ENCODE data around the gene KCNK17. TPM values are rescaled to one million over a fixed set of nuclear protein-coding genes. Genes with fewer than 3 reads are reported as not detected.
"Not testable (repeated sequence)": the region's sequence is repeated elsewhere in the genome, so short reads cannot be mapped to it uniquely, and the experiment has no call there.

The KCNK17 gene
- polyA plus RNA-seq, 4 donors: 0.17 to 0.40 (median 0.23) TPM

DNA sequence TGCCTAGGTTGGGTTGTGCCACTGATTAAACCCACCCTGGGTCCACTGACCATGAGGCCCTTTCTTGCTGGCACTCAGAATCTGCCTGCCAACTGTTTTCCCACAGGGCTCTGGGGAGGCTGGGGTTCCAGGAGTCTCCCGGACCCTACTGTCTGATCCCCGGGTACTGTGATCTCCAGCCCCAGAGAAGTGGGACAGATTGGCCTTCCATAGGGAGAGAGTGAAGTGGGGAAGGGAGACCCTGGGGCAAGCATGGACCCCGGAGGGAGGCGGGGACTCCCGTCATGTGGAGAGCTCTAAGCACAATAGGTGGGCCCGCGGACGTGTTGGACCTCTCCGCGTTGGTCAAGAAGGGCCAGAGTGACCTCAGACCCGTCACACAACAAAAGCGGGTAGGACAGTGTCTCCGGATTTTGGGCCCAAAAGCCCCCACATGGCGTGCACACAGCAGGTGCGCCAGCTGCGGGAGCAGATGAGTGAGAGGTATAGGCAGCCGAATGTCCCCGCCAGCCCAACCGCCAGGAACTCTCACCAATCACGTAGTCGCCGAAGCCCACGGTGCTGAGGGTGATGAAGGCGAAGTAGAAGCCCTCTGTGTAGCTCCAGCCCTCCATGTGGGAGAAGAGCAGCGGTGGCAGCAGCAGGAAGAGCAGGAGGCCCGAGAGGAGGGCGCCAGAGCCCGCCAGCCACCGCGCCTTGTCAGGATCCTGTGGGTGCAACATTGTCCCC is 10.6 kb downstream of the KCNK17 start:
- DNase-seq (ENCODE audit: low read depth in 4 of 4, low spot score in 2 of 4): no peak

- peak in 3 of 4 donors; percentile 40 to 67 (median 51) for DNase-seq (ENCODE audit: low read depth in 4 of 4, low spot score in 2 of 4)
These were observed 11.4 kb downstream of the KCNK17 start for GRCh38 chr6:39302669-39303424.

- no peak for DNase-seq (ENCODE audit: low read depth in 4 of 4, low spot score in 2 of 4)
These were observed 12.2 kb downstream of the KCNK17 start for GRCh38 chr6:39302011-39302410.

- no peak for DNase-seq (ENCODE audit: low read depth in 4 of 4, low spot score in 2 of 4)
These were observed 12.6 kb downstream of the KCNK17 start for GRCh38 chr6:39301606-39302005.

DNA sequence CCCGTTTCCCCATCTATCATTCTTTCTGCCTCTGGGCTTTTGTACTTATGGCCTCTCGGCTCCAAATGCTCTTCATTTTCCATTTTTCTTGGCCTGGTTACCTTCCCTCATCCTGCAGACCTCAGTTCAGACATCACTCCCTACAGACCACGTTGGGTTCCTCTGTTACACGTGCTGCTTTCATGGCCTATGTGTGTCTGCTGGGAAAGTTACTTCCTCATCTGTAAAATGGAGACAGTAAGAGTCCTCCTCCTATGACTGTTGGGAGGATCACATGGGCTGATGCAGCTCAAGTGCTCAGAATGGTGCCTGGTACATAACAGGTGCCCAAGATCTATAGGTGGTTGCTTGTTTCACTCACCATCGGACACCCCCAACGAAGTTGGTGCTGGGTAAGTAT is 13.5 kb downstream of the KCNK17 start:
- no peak for DNase-seq (ENCODE audit: low read depth in 4 of 4, low spot score in 2 of 4)

DNA sequence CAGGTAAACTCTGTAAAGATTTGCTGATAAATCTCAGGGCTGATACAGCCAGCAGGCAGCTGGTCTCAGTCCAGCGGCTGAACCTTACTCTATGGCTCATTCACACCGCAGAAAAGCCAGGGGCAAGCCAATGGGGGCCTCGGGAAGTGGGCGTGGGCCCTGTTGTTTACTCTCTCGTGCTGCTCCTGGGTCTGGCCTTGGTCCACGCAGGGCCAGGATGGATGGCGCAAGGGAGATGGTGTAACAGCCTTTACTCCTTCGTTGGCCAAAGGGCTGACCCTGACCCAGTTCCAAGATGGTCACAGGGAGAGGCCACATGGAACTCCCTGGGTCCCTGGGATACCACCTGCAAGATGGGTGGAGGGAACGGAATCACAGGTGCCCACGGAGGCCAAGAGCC is 16.2 kb downstream of the KCNK17 start:
- no peak for DNase-seq (ENCODE audit: low read depth in 4 of 4, low spot score in 2 of 4)

DNA sequence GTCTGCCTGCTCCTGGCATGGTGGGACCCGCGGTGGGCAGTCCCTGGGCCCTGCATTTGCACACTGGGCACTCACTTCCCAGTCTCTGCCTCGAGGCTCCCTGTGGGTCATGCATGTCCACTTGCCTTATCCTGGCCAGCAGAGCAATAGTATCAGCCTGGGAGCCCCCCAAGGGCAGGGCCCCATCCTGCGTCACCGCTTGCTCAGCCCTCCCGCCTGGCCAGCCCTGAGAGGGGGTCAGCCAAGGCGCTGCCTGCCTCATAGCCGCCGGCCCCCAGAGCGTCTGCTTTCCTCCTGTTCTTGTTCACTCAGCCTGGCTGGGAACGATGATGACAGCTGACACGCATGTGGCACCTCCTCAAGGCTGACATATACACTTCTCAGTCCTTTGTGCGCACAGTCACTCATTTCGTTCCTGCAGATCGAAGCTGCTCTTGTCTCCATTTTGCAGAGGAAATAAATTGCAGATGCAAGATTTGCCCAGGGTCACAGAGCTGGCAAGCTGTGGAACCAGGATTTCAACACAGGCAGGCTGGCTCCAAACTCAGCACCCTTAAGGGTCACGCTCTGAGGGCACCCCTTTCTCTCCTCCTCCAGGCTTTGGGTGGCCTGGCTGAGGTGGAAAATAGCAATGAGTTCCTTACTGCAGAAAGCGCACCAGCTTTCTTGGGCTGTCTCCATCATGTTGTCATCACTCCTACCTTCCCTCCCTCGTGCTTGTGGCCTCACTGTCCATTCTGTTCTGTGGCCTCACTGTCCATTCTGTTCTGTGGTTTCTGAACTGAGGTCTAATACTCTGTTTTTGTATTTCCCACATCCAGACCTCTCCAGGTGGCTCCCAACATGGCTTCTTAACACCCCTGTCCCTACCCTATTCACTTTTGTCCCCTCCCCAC is 17.2 kb downstream of the KCNK17 start:
- DNase-seq (ENCODE audit: low read depth in 4 of 4, low spot score in 2 of 4): no peak

- no peak for DNase-seq (ENCODE audit: low read depth in 4 of 4, low spot score in 2 of 4)
These were observed 18.6 kb downstream of the KCNK17 start for GRCh38 chr6:39295611-39296011.

- no peak for DNase-seq (ENCODE audit: low read depth in 4 of 4, low spot score in 2 of 4)
These were observed 19.3 kb downstream of the KCNK17 start for GRCh38 chr6:39294899-39295298.

- DNase-seq (ENCODE audit: low read depth in 4 of 4, low spot score in 2 of 4): no peak
These were observed 20.1 kb downstream of the KCNK17 start for GRCh38 chr6:39294133-39294532.

GRCh38 chr6:39292637-39293036 is 21.6 kb downstream of the KCNK17 start:
- DNase-seq (ENCODE audit: low read depth in 4 of 4, low spot score in 2 of 4): no peak

DNA sequence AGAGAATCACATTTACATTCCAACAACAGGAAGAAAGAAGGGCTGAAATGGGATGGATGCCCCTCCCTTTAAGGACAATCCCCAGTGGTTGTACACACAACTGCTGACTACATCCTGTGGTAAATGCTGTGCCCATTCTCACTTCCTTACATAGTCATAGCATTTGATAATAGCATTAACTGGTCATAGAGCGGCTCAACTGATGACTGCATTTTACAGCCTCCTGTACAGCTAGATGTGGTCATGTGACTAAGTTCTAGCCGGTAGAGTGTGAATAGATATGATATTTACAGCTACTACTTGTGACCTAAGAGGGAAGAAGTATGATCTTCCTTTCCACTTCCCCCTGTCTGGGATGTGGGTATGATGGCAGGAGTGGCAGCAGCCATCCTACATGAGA is 24.7 kb downstream of the KCNK17 start:
- no peak for DNase-seq (ENCODE audit: low read depth in 4 of 4, low spot score in 2 of 4)

GRCh38 chr6:39287601-39288000 is 26.6 kb downstream of the KCNK17 start:
- DNase-seq (ENCODE audit: low read depth in 4 of 4, low spot score in 2 of 4): no peak

GRCh38 chr6:39286596-39286995 is 27.6 kb downstream of the KCNK17 start:
- not testable (repeated sequence) for DNase-seq (ENCODE audit: low read depth in 4 of 4, low spot score in 2 of 4)

DNA sequence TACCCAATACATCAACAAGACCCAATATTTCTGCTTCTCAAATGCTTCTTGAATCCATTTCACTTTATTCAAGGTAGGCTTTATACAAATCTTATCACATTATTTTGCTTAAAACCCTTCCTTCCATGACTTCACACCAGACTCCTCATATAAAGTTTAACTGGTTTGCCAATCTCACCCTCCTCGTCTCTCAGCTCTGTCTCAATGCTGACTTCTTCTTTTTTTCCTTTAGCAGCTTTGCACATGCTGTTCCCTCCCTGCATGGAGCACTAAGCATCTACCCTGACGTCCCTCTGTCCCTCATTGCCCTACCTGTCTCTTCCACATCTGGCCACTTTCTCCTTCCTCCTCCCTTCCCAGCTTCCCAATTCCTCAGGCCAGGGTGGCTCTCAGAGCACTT is 31.4 kb downstream of the KCNK17 start:
- DNase-seq (ENCODE audit: low read depth in 4 of 4, low spot score in 2 of 4): no peak

DNA sequence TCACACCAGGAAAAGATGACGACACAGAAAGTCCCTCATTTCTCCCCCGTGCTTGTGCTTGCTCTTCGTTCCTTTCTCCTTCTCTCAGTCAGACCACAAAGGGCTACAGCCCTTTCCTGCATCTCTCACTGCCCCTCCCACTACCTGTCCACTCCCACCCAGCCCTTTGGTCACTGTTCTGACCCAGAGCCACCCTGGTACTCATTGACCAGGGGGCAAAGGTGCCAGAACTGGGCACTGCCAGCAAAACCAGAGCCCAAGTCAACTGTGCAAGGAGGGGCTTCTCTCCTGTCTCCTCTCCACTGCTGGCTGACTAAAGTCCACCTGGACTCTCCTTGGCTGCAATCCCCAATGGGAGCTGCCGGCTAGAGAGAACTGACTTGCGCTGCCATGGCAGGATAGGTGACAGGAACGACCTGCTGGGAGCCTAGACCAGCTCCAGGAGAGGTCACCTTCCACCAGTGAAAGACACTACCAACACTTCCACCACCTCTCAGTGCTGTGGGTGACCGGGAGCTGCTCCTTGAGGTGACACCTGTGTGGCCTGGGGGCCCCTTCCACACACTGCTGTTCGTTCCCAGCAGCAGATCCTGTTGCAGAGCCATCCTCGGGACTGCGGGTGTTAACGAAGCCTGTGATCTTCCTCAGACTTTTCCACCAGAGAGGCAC is 32.8 kb downstream of the KCNK17 start:
- no peak for DNase-seq (ENCODE audit: low read depth in 4 of 4, low spot score in 2 of 4)

GRCh38 chr6:39280247-39280731 is 33.9 kb downstream of the KCNK17 start:
- DNase-seq (ENCODE audit: low read depth in 4 of 4, low spot score in 2 of 4): no peak

DNA sequence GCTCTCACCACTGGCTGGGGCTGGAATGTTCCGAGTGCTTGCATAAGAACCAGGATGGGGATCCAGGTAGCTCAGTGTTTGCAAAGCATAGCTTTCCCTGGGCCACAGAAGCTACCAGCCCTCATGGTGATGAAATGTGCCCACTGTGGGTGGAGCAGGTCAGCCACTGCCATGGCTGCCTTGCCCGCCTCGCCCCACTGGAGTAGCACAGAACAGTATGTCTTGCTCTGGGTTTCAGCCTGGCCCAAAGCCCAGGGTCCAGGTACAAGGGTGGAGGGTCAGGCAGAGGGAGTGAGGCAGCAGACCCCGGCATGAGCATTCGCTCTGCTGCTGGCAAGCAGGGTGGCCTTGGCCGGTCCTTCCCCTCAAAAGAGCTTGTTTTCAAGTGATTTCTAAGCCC is 34.7 kb downstream of the KCNK17 start:
- no peak for DNase-seq (ENCODE audit: low read depth in 4 of 4, low spot score in 2 of 4)

DNA sequence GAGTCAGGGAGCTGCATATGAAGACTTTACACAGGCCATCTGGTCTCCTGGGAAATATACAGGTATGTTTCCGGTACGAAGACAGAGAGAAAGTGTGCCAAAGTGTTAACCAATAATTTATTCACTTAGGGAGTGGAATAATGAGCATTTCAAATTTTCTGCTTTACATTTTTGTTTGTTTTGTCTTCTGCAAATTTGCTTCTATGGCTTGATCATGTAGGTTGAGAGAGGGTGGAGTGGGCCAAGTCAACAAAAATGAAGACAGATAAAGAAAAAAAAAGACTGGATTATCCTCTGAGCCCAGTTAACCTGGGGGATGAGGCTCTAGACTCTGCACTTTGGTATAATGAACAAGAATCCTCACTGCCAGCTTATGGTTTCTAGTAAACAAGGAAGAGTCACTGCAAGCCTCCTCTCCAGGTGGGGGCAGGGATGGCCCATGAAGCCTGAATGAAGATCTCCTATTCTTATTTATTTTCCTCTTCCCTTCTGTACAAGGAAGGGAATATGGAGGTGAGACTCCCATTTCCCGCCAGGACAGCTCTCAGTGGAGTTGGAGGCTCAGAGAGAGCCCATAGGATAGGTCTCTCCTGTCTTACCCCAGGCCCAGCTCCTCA is 37.7 kb downstream of the KCNK17 start:
- no peak for DNase-seq (ENCODE audit: low read depth in 4 of 4, low spot score in 2 of 4)

DNA sequence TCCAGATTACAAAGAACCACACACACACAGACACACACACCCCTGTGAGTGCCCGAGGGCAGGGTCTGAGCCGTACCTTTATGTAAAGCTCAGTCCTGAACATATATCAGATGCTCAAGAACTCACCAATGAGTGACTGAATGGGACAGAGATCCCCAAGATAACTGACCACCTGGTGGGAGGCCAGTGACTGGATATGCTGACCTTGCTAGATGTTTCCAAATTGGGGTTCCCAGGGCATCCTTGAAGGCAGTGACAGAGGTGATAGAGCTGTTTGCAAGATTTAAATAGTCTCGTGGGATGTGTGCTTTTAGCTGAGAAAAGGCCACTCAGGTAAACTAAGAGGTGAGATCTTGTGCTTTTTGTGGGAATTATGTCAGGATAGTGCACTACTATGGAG is 39.3 kb downstream of the KCNK17 start:
- DNase-seq (ENCODE audit: low read depth in 4 of 4, low spot score in 2 of 4): no peak
